ENCODE data around the gene KDM7A.

Gene KDM7A, protein sequence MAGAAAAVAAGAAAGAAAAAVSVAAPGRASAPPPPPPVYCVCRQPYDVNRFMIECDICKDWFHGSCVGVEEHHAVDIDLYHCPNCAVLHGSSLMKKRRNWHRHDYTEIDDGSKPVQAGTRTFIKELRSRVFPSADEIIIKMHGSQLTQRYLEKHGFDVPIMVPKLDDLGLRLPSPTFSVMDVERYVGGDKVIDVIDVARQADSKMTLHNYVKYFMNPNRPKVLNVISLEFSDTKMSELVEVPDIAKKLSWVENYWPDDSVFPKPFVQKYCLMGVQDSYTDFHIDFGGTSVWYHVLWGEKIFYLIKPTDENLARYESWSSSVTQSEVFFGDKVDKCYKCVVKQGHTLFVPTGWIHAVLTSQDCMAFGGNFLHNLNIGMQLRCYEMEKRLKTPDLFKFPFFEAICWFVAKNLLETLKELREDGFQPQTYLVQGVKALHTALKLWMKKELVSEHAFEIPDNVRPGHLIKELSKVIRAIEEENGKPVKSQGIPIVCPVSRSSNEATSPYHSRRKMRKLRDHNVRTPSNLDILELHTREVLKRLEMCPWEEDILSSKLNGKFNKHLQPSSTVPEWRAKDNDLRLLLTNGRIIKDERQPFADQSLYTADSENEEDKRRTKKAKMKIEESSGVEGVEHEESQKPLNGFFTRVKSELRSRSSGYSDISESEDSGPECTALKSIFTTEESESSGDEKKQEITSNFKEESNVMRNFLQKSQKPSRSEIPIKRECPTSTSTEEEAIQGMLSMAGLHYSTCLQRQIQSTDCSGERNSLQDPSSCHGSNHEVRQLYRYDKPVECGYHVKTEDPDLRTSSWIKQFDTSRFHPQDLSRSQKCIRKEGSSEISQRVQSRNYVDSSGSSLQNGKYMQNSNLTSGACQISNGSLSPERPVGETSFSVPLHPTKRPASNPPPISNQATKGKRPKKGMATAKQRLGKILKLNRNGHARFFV

GRCh38 chr7:140176811-140177702 is at the start of gene KDM7A:
KDM7A (minus strand) TSS chr7:140176983; CDS start chr7:140176937, 46 bp downstream.
- peak within 1 kb of the TSS; percentile 86 for H3K4me3 ChIP-seq (ENCODE audit: low read length)
- H3K9ac ChIP-seq (ENCODE audit: low read length), result peak within 1 kb of the TSS; percentile 97
- no peaks in the 10 kb centered on the region for H3K27me3 ChIP-seq (ENCODE audit: control insufficient read depth, insufficient read depth, low read length)
- peaks cover 24% of the 10 kb centered on the region for H3K4me1 ChIP-seq (ENCODE audit: control insufficient read depth, insufficient read depth, low read length)
- no peaks in the 10 kb centered on the region for H3K36me3 ChIP-seq (ENCODE audit: control insufficient read depth, insufficient read depth, low read length)
- H3K9me3 ChIP-seq (ENCODE audit: control insufficient read depth, low read length), result no peaks in the 10 kb centered on the region

- H3K9ac ChIP-seq (ENCODE audit: low read length), result no peak overlapping the region
- H3K4me1 ChIP-seq (ENCODE audit: control insufficient read depth, insufficient read depth, low read length), result peaks cover 20% of the 10 kb centered on the region
- H3K9me3 ChIP-seq (ENCODE audit: control insufficient read depth, low read length), result no peaks in the 10 kb centered on the region
- H3K27me3 ChIP-seq (ENCODE audit: control insufficient read depth, insufficient read depth, low read length), result no peaks in the 10 kb centered on the region
- no peak overlapping the region for H3K4me3 ChIP-seq (ENCODE audit: low read length)
- H3K36me3 ChIP-seq (ENCODE audit: control insufficient read depth, insufficient read depth, low read length), result no peaks in the 10 kb centered on the region
These were observed 48.9 kb upstream of the KDM7A start for GRCh38 chr7:140225562-140226249.

- H3K27me3 ChIP-seq (ENCODE audit: control insufficient read depth, insufficient read depth, low read length), result no peaks in the 10 kb centered on the region
- H3K9ac ChIP-seq (ENCODE audit: low read length), result no peak overlapping the region
- H3K9me3 ChIP-seq (ENCODE audit: control insufficient read depth, low read length), result no peaks in the 10 kb centered on the region
- H3K4me3 ChIP-seq (ENCODE audit: low read length), result no peak overlapping the region
- H3K36me3 ChIP-seq (ENCODE audit: control insufficient read depth, insufficient read depth, low read length), result no peaks in the 10 kb centered on the region
- peaks cover 19% of the 10 kb centered on the region for H3K4me1 ChIP-seq (ENCODE audit: control insufficient read depth, insufficient read depth, low read length)
These were observed 46.9 kb upstream of the KDM7A start for GRCh38 chr7:140223515-140224221.

DNA sequence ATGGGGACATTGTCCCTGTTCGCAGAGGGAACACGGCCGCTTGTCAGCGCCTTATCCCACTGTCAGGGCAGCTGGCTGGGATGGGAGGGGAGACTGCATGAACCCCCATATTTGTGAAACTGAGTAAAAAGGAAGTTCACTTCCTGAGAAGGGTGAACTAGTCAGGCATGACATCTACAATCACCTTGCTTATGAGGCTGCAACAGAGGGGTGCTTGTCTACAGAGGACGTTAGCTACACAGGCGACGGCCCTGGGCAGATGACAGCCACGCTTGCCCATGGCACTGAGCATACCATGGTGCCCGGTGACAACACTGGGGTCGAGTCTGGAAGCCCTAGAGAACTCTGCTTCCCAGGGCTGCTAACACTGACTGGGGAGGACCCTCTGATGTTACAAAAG is 46.0 kb upstream of the KDM7A start:
- Histone ChIP-seq H3K9ac (ENCODE audit: low read length) (no peak overlapping the region), H3K36me3 (ENCODE audit: control insufficient read depth, insufficient read depth, low read length) (no peaks in the 10 kb centered on the region), H3K4me3 (ENCODE audit: low read length) (no peak overlapping the region), H3K27me3 (ENCODE audit: control insufficient read depth, insufficient read depth, low read length) (no peaks in the 10 kb centered on the region), H3K9me3 (ENCODE audit: control insufficient read depth, low read length) (no peaks in the 10 kb centered on the region), H3K4me1 (ENCODE audit: control insufficient read depth, insufficient read depth, low read length) (peaks cover 19% of the 10 kb centered on the region)

DNA sequence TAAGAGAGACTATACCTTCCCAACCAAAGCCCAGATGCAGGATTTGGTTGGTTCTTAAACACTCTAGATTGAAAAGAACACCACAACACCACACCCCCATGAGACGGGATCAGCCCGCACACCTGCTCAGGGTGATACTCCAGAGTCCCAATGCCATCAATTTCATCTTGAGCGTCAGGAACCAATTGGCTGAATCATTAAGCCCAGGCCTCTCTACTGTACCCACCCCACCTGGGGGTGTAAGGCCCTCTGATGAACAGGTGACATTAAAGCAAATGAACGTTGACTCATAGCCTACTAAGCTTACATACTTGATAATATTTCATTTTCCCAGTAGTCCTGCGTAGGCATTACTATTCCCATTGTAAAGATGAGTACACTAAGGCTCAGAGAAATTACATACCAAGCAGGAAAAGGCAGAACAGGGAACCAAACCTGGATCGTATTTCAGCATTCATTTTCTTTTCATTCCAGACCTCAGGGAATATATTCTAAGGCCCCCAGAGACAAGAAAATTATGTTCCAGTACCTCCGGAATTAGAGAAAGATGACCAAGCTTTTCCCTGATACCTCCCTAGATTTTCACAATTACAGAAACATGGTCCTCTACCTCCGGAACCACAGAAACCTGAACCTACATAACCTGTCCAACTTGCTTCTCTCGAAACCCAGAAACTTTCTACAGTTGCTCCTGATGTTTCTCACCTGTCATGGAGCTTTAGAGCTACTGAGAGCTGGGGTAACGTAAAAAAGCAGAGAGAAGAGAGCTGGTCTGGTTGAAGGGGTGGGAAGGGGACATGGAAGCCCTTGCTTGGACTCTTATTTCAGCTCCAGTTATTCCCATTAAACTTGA is 43.1 kb upstream of the KDM7A start:
- no peaks in the 10 kb centered on the region for H3K9me3 ChIP-seq (ENCODE audit: control insufficient read depth, low read length)
- peaks cover 21% of the 10 kb centered on the region for H3K4me1 ChIP-seq (ENCODE audit: control insufficient read depth, insufficient read depth, low read length)
- no peaks in the 10 kb centered on the region for H3K36me3 ChIP-seq (ENCODE audit: control insufficient read depth, insufficient read depth, low read length)
- H3K9ac ChIP-seq (ENCODE audit: low read length), result no peak overlapping the region
- H3K27me3 ChIP-seq (ENCODE audit: control insufficient read depth, insufficient read depth, low read length), result no peaks in the 10 kb centered on the region
- no peak overlapping the region for H3K4me3 ChIP-seq (ENCODE audit: low read length)

- Histone ChIP-seq H3K4me3 (ENCODE audit: low read length) (no peak overlapping the region), H3K4me1 (ENCODE audit: control insufficient read depth, insufficient read depth, low read length) (peaks cover 31% of the 10 kb centered on the region), H3K36me3 (ENCODE audit: control insufficient read depth, insufficient read depth, low read length) (no peaks in the 10 kb centered on the region), H3K9me3 (ENCODE audit: control insufficient read depth, low read length) (no peaks in the 10 kb centered on the region), H3K9ac (ENCODE audit: low read length) (no peak overlapping the region), H3K27me3 (ENCODE audit: control insufficient read depth, insufficient read depth, low read length) (no peaks in the 10 kb centered on the region)
These were observed 41.9 kb upstream of the KDM7A start for GRCh38 chr7:140218656-140219055.

DNA sequence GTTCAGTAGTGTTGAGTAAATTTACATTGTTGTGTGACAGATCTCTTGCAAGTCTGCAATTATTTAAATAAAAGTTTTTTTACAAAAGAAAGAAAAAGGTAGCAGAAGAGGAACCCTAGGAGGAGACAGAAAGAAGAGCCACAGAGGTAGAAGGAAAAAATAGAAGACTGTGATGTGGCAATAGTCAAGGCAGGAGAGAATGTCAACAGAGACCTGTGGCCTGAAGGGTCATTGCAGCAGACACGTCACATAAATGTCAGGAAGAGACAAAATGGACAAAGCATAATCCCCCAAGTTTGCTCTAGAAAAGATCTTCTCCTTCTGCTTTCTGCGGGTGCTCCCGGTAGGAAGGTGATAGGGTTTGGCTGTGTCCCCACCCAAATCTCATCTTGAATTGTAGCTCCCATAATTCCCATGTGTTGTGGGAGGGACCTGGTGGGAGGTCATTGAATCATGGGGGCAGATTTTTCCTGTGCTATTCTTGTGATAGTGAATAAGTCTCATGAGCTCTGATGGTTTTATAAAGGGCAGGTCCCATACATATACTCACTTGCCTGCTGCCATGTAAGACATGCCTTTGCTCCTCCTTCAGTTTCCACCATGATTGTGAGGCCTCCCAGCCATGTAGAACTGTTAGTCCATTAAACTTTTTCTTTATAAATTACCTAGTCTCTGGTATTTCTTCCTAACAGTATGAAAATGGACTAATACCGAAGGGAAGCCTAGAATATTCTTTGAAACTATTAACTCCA is 41.1 kb upstream of the KDM7A start:
- Histone ChIP-seq H3K27me3 (ENCODE audit: control insufficient read depth, insufficient read depth, low read length) (no peaks in the 10 kb centered on the region), H3K9me3 (ENCODE audit: control insufficient read depth, low read length) (no peaks in the 10 kb centered on the region), H3K4me1 (ENCODE audit: control insufficient read depth, insufficient read depth, low read length) (peaks cover 30% of the 10 kb centered on the region), H3K9ac (ENCODE audit: low read length) (no peak overlapping the region), H3K4me3 (ENCODE audit: low read length) (no peak overlapping the region), H3K36me3 (ENCODE audit: control insufficient read depth, insufficient read depth, low read length) (no peaks in the 10 kb centered on the region)

DNA sequence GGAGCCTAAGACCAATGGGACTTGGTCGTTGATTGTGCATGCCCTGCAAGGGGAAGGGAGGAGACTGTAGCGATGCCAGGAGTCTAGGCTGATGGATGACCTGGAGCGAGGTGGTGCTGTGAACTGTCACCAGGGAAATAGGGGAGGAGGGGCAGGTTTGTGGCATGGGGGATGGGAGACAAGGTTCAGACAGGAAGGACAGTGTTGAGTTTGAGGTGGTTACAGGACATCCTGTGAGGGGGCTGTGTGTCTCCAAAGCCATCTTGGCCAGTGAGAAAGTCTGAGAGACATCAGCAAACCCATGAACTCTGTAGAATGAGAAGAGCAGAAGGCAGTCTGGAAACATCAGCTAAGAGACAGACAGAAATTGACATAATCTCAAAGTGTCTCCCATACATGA is 38.5 kb upstream of the KDM7A start:
- H3K4me3 ChIP-seq (ENCODE audit: low read length), result no peak overlapping the region
- H3K27me3 ChIP-seq (ENCODE audit: control insufficient read depth, insufficient read depth, low read length), result no peaks in the 10 kb centered on the region
- no peak overlapping the region for H3K9ac ChIP-seq (ENCODE audit: low read length)
- H3K9me3 ChIP-seq (ENCODE audit: control insufficient read depth, low read length), result no peaks in the 10 kb centered on the region
- no peaks in the 10 kb centered on the region for H3K36me3 ChIP-seq (ENCODE audit: control insufficient read depth, insufficient read depth, low read length)
- peaks cover 44% of the 10 kb centered on the region for H3K4me1 ChIP-seq (ENCODE audit: control insufficient read depth, insufficient read depth, low read length)

GRCh38 chr7:140214075-140214684 is 37.4 kb upstream of the KDM7A start:
- Histone ChIP-seq H3K4me3 (ENCODE audit: low read length) (no peak overlapping the region), H3K9me3 (ENCODE audit: control insufficient read depth, low read length) (no peaks in the 10 kb centered on the region), H3K36me3 (ENCODE audit: control insufficient read depth, insufficient read depth, low read length) (no peaks in the 10 kb centered on the region), H3K27me3 (ENCODE audit: control insufficient read depth, insufficient read depth, low read length) (no peaks in the 10 kb centered on the region), H3K4me1 (ENCODE audit: control insufficient read depth, insufficient read depth, low read length) (peaks cover 36% of the 10 kb centered on the region), H3K9ac (ENCODE audit: low read length) (peak overlapping the region; percentile 16)
